IPS-18c (cell line): ENCODE data around the gene CSF1.
"Not testable (repeated sequence)": the region's sequence is repeated elsewhere in the genome, so short reads cannot be mapped to it uniquely, and the experiment has no call there.

Source experiments
- H3K4me3 ChIP-seq: 2 replicates; pipeline ENCODE4 v1.7.0; 2013; ENCODE audit warnings: low read depth, mild to moderate bottlenecking, low read length, moderate library complexity; ENCODE audit not compliant: insufficient read depth
- H3K9me3 ChIP-seq: one replicate; pipeline ENCODE4 v1.6.1; 2013; ENCODE audit warnings: mild to moderate bottlenecking, low read length, moderate library complexity; ENCODE audit not compliant: control insufficient read depth, insufficient read depth

CSF1 gene

GRCh38 chr1:109909561-109909960, 1.1 kb upstream of the CSF1 start:
- no peaks in the 10 kb centered on the region for H3K9me3 ChIP-seq

GRCh38 chr1:109910963-109911798, 532 bp downstream of the CSF1 start:
- peak overlapping the region; percentile 53 for H3K4me3 ChIP-seq
- H3K9me3 ChIP-seq: no peaks in the 10 kb centered on the region

More at GRCh38 chr1:109909561-109909960, 1.1 kb upstream of the CSF1 start:
- no peak overlapping the region for H3K4me3 ChIP-seq

GRCh38 chr1:109912214-109912861, 1.7 kb downstream of the CSF1 start:
- peak overlapping the region; percentile 53; the same call in 1 of the 2 replicates for H3K4me3 ChIP-seq

GRCh38 chr1:109912873-109913272, 2.2 kb downstream of the CSF1 start:
- Histone ChIP-seq H3K9me3 (no peaks in the 10 kb centered on the region), H3K4me3 (no peak overlapping the region)

More at GRCh38 chr1:109912214-109912861, 1.7 kb downstream of the CSF1 start:
- H3K9me3 ChIP-seq: no peaks in the 10 kb centered on the region

GRCh38 chr1:109913360-109913879, 2.8 kb downstream of the CSF1 start:
- Histone ChIP-seq H3K4me3 (no peak overlapping the region), H3K9me3 (no peaks in the 10 kb centered on the region)

GRCh38 chr1:109914587-109915240, 4.1 kb downstream of the CSF1 start:
- Histone ChIP-seq H3K4me3 (no peak overlapping the region), H3K9me3 (no peaks in the 10 kb centered on the region)

GRCh38 chr1:109917051-109917767, 6.6 kb downstream of the CSF1 start:
- H3K9me3 ChIP-seq: no peaks in the 10 kb centered on the region
- H3K4me3 ChIP-seq: no peak overlapping the region

- H3K4me3 ChIP-seq: no peak overlapping the region
- H3K9me3 ChIP-seq: no peaks in the 10 kb centered on the region
Measured at GRCh38 chr1:109917768-109918606, 7.3 kb downstream of the CSF1 start.

- Histone ChIP-seq H3K9me3 (no peaks in the 10 kb centered on the region), H3K4me3 (no peak overlapping the region)
Measured at GRCh38 chr1:109918671-109919070, 8.0 kb downstream of the CSF1 start.

- Histone ChIP-seq H3K9me3 (no peaks in the 10 kb centered on the region), H3K4me3 (no peak overlapping the region)
Measured at GRCh38 chr1:109919303-109919702, 8.7 kb downstream of the CSF1 start.

- not testable (repeated sequence) for H3K9me3 ChIP-seq
Measured at GRCh38 chr1:109920391-109920790, 9.7 kb downstream of the CSF1 start.

GRCh38 chr1:109922326-109922725, 11.7 kb downstream of the CSF1 start:
- Histone ChIP-seq H3K4me3 (no peak overlapping the region), H3K9me3 (no peaks in the 10 kb centered on the region)

More at GRCh38 chr1:109920391-109920790, 9.7 kb downstream of the CSF1 start:
- H3K4me3 ChIP-seq: not testable (repeated sequence)

GRCh38 chr1:109923131-109923945, 12.7 kb downstream of the CSF1 start:
- H3K4me3 ChIP-seq: no peak overlapping the region

GRCh38 chr1:109923946-109924275, 13.3 kb downstream of the CSF1 start:
- no peak overlapping the region for H3K4me3 ChIP-seq
- no peaks in the 10 kb centered on the region for H3K9me3 ChIP-seq

More at GRCh38 chr1:109923131-109923945, 12.7 kb downstream of the CSF1 start:
- no peaks in the 10 kb centered on the region for H3K9me3 ChIP-seq

GRCh38 chr1:109924316-109924715, 13.7 kb downstream of the CSF1 start:
- Histone ChIP-seq H3K4me3 (no peak overlapping the region), H3K9me3 (no peaks in the 10 kb centered on the region)
